Measurements from ENCODE around the gene NADK2.

GRCh38 chr5:36161361-36161760, 80.4 kb downstream of the NADK2 start:
- no peak for TF ChIP-seq CTCF (IDR thresholded peaks at IDR 0.05; ENCODE audit: extremely low read depth in 1 of 2, insufficient read depth in 1 of 2, low read depth in 1 of 2, low read length in 2 of 2)
- TF ChIP-seq GATA2 (IDR thresholded peaks at IDR 0.05; ENCODE audit: insufficient read depth, insufficient read length, low read depth, low read length), result no peak
- no peak for TF ChIP-seq MYC (IDR thresholded peaks at IDR 0.05; ENCODE audit: low read depth, low read length)
- no peak for TF ChIP-seq POLR2AphosphoS5 (IDR thresholded peaks at IDR 0.05; ENCODE audit: insufficient read depth, low read depth, low read length)
- TF ChIP-seq POLR2A (IDR thresholded peaks at IDR 0.05; ENCODE audit: low read depth, low read length), result no peak
- no peak for TF ChIP-seq JUN (IDR thresholded peaks at IDR 0.05; ENCODE audit: borderline replicate concordance, insufficient read depth, insufficient read length, low read depth)
- TF ChIP-seq EZH2 (IDR thresholded peaks at IDR 0.05; ENCODE audit: borderline replicate concordance, low read depth, low read length, severe bottlenecking), result no peak
- no peak for TF ChIP-seq MAX (IDR thresholded peaks at IDR 0.05; ENCODE audit: insufficient read depth, insufficient read length)

Measured in endothelial cell of umbilical vein (primary cell).